Loucy (cell line): ENCODE data around the gene CPAMD8.

Experiments used
- H2AFZ ChIP-seq: fragments of 200-600 bp; sonication (generic); 2 replicates; pipeline ENCODE4 v1.6.0; 2016; ENCODE audit warnings: antibody characterized with exemption, mild to moderate bottlenecking, low read length, moderate library complexity
- H3F3A ChIP-seq: fragments of 200-600 bp; 2 replicates; pipeline ENCODE4 v1.6.0; 2016; ENCODE audit warnings: antibody characterized with exemption, low read depth, mild to moderate bottlenecking
- H3K27me3 ChIP-seq: fragments of 200-600 bp; sonication (generic); 2 replicates; pipeline ENCODE4 v1.6.1; 2014; ENCODE audit warnings: low read length, mild to moderate bottlenecking; ENCODE audit not compliant: insufficient read depth, poor library complexity, severe bottlenecking
- H3K36me3 ChIP-seq: fragments of 200-600 bp; sonication (generic); 2 replicates; pipeline ENCODE4 v1.6.1; 2016; ENCODE audit warnings: low read length; ENCODE audit not compliant: insufficient read depth
- H3K4me1 ChIP-seq: fragments of 200-600 bp; sonication (generic); 2 replicates; pipeline ENCODE4 v1.5.1; 2014; ENCODE audit warnings: low read length, mild to moderate bottlenecking; ENCODE audit not compliant: insufficient read depth, poor library complexity, severe bottlenecking
- H3K4me2 ChIP-seq: fragments of 200-600 bp; sonication (generic); 2 replicates; pipeline ENCODE4 v1.6.0; 2014; ENCODE audit warnings: antibody characterized with exemption, low read length, low read depth, mild to moderate bottlenecking; ENCODE audit not compliant: poor library complexity, severe bottlenecking
- H3K4me3 ChIP-seq: fragments of 200-600 bp; sonication (generic); 2 replicates; pipeline ENCODE4 v1.5.1; 2014; ENCODE audit warnings: low read length, mild to moderate bottlenecking, mixed read lengths; ENCODE audit not compliant: poor library complexity, severe bottlenecking
- H3K79me2 ChIP-seq: fragments of 200-600 bp; sonication (generic); 2 replicates; pipeline ENCODE4 v1.6.1; 2014; ENCODE audit warnings: low read length; ENCODE audit not compliant: insufficient read depth
- H3K9ac ChIP-seq: fragments of 200-600 bp; sonication (generic); 2 replicates; pipeline ENCODE4 v1.6.0; 2014; ENCODE audit warnings: mild to moderate bottlenecking, low read depth, low read length, moderate library complexity; ENCODE audit not compliant: poor library complexity, severe bottlenecking
- H3K9me2 ChIP-seq: fragments of 200-600 bp; sonication (generic); replicated peaks from 2 replicates; pipeline ENCODE4 v1.6.1; 2016; ENCODE audit warnings: low read depth, low read length, mixed read lengths
- H3K9me3 ChIP-seq: fragments of 200-600 bp; sonication (generic); 2 replicates; pipeline ENCODE4 v1.6.1; 2014; ENCODE audit warnings: mild to moderate bottlenecking, antibody characterized with exemption, low read length, low read depth; ENCODE audit not compliant: insufficient read depth
- H4K20me1 ChIP-seq: fragments of 200-600 bp; sonication (generic); 2 replicates; pipeline ENCODE4 v1.6.0; 2014; ENCODE audit warnings: antibody characterized with exemption, low read length, mild to moderate bottlenecking; ENCODE audit not compliant: insufficient read depth, poor library complexity, severe bottlenecking
- EZH2phosphoT487 ChIP-seq: fragments of 200-600 bp; IDR thresholded peaks from 2 replicates; pipeline ENCODE4 v1.6.1; 2018; ENCODE audit warnings: antibody characterized with exemption, mild to moderate bottlenecking, moderate library complexity, borderline replicate concordance
- TF ChIP-seq, protein P1 (sequence below): fragments of 200-600 bp; sonication (generic); conservative IDR thresholded peaks from 2 replicates; pipeline ENCODE4 v1.5.1; 2014; ENCODE audit warnings: mild to moderate bottlenecking, antibody characterized with exemption, low read length

CPAMD8 gene

DNA sequence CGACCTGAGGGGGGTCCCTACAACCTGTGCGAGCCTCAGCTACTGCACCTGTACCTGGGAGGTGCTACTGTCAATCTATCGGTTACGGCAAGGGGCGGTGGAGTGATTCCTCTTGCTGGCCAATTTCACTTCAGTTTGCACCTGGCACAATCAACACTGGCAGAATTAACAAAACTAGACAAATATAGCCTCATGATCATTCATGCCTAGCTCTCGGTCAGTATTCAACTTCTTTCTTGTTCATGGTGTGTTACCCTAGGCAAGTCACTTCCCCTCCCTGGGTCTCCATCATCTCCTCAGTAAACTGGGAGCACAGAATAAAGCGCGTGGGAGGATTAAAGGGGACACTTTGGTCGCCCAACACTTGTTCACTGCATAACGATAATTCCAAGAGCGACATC is 48.0 kb upstream of the CPAMD8 start:
- TF ChIP-seq, protein P1, sequence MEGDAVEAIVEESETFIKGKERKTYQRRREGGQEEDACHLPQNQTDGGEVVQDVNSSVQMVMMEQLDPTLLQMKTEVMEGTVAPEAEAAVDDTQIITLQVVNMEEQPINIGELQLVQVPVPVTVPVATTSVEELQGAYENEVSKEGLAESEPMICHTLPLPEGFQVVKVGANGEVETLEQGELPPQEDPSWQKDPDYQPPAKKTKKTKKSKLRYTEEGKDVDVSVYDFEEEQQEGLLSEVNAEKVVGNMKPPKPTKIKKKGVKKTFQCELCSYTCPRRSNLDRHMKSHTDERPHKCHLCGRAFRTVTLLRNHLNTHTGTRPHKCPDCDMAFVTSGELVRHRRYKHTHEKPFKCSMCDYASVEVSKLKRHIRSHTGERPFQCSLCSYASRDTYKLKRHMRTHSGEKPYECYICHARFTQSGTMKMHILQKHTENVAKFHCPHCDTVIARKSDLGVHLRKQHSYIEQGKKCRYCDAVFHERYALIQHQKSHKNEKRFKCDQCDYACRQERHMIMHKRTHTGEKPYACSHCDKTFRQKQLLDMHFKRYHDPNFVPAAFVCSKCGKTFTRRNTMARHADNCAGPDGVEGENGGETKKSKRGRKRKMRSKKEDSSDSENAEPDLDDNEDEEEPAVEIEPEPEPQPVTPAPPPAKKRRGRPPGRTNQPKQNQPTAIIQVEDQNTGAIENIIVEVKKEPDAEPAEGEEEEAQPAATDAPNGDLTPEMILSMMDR, result no peak
- TF ChIP-seq EZH2phosphoT487, result no peak

GRCh38 chr19:17073869-17074633 is 47.4 kb upstream of the CPAMD8 start:
- Histone ChIP-seq H3K36me3 (peaks cover 7% of the 10 kb centered on the region; the same call in 1 of the 2 replicates), H3K4me1 (peaks cover 44% of the 10 kb centered on the region), H3K27me3 (no peaks in the 10 kb centered on the region), H3K9me3 (no peaks in the 10 kb centered on the region), H3K79me2 (peaks cover 91% of the 10 kb centered on the region), H3K9ac (peak overlapping the region; percentile 96), H3K4me3 (peak overlapping the region; percentile 99), H4K20me1 (peaks cover 47% of the 10 kb centered on the region), H3K4me2 (peak overlapping the region; percentile 100), H3F3A (no peaks in the 10 kb centered on the region), H3K9me2 (no peaks in the 10 kb centered on the region), H2AFZ (no peak overlapping the region)
- TF ChIP-seq, protein P1, result no peak
- TF ChIP-seq EZH2phosphoT487, result no peak

More for the DNA sequence above, 48.0 kb upstream of the CPAMD8 start:
- peak overlapping the region; percentile 90 for H2AFZ ChIP-seq
- no peaks in the 10 kb centered on the region for H3K9me2 ChIP-seq
- peaks cover 47% of the 10 kb centered on the region for H3K4me1 ChIP-seq
- peak overlapping the region; percentile 99 for H3K4me3 ChIP-seq
- peaks cover 53% of the 10 kb centered on the region for H4K20me1 ChIP-seq
- H3F3A ChIP-seq, result no peaks in the 10 kb centered on the region
- no peaks in the 10 kb centered on the region for H3K9me3 ChIP-seq
- H3K36me3 ChIP-seq, result peaks cover 6% of the 10 kb centered on the region; the same call in 1 of the 2 replicates
- H3K79me2 ChIP-seq, result peaks cover 93% of the 10 kb centered on the region
- H3K4me2 ChIP-seq, result peak overlapping the region; percentile 100
- no peaks in the 10 kb centered on the region for H3K27me3 ChIP-seq
- H3K9ac ChIP-seq, result peak overlapping the region; percentile 96

- 0 out of 2 replicates have a peak, but pooled peaks cover 4% of the 10 kb centered on the region for H3F3A ChIP-seq
- H3K9ac ChIP-seq, result peak overlapping the region; percentile 4
- no peak overlapping the region for H3K4me3 ChIP-seq
- peak overlapping the region; percentile 50 for H3K4me2 ChIP-seq
- peaks cover 29% of the 10 kb centered on the region for H3K4me1 ChIP-seq
- peaks cover 68% of the 10 kb centered on the region for H3K79me2 ChIP-seq
- no peak overlapping the region for H2AFZ ChIP-seq
- H3K9me2 ChIP-seq, result no peaks in the 10 kb centered on the region
- no peak for TF ChIP-seq EZH2phosphoT487
- TF ChIP-seq, protein P1, result no peak
- H4K20me1 ChIP-seq, result peaks cover 18% of the 10 kb centered on the region
- H3K36me3 ChIP-seq, result peaks cover 25% of the 10 kb centered on the region; the same call in 1 of the 2 replicates
- no peaks in the 10 kb centered on the region for H3K27me3 ChIP-seq
- H3K9me3 ChIP-seq, result no peaks in the 10 kb centered on the region
Measured at GRCh38 chr19:17070912-17071311, 44.3 kb upstream of the CPAMD8 start.
